HG02840 (cell line): Measurements from ENCODE around the gene GNRHR.
"Not testable (repeated sequence)": the region's sequence is repeated elsewhere in the genome, so short reads cannot be mapped to it uniquely, and the experiment has no call there.

Experiments used
- ATAC-seq: cut with Tn5 transposase; IDR thresholded peaks from one replicate; pipeline ENCODE4 v1.9.1; 2021; ENCODE audit warnings: mild to moderate bottlenecking, moderate library complexity, moderate number of reproducible peaks; ENCODE audit not compliant: unreplicated experiment, low FRiP score

Gene GNRHR, protein sequence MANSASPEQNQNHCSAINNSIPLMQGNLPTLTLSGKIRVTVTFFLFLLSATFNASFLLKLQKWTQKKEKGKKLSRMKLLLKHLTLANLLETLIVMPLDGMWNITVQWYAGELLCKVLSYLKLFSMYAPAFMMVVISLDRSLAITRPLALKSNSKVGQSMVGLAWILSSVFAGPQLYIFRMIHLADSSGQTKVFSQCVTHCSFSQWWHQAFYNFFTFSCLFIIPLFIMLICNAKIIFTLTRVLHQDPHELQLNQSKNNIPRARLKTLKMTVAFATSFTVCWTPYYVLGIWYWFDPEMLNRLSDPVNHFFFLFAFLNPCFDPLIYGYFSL

GRCh38 chr4:67754288-67754687 lies at the start of gene GNRHR:
Gene GNRHR, minus strand, starts transcription at chr4:67754388. Its CDS starts 53 bp downstream, at chr4:67754335.
- no peak for ATAC-seq

GRCh38 chr4:67796810-67797209 lies 42.6 kb upstream of the GNRHR start:
- ATAC-seq = no peak

GRCh38 chr4:67790721-67791120 lies 36.5 kb upstream of the GNRHR start:
- no peak for ATAC-seq

DNA sequence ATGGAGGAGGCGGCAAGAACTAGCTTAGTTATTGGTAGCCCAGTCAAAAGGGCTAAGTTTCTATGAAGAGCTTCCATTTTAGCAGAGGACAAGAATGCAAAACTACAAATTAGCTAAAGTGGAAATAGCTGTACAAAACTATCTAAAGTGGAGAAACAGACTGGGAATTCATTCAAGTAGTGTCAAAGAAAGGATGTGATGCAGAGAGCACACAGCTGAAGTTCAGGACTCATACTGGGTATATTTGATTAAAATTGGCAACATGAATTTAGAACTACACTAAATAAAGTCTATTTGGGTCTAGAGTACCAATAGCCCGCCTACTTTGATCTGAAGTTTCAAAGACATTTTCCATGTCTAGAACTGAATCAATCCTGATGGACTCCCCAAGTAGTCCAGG lies 33.1 kb upstream of the GNRHR start:
- ATAC-seq = no peak

GRCh38 chr4:67785528-67785927 lies 31.3 kb upstream of the GNRHR start:
- ATAC-seq = no peak

DNA sequence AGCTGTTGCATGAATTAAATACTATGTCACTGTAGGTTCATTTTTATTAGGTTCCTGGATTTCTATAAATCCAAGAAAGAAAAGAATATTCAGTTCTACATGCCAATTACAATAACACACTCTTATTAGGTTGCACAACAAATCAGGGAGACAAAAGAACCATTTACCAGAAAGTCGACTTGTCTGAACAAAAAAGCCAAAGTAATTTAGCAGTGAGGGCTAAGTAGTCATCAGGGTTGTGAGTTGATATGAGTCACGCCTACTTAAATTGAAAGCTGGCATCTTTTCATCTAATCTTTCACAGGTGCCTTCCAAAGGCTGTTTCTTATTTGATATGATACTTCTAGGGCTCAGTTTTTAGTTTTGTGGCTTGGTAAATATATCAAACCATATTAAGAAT lies 25.4 kb upstream of the GNRHR start:
- ATAC-seq = no peak

DNA sequence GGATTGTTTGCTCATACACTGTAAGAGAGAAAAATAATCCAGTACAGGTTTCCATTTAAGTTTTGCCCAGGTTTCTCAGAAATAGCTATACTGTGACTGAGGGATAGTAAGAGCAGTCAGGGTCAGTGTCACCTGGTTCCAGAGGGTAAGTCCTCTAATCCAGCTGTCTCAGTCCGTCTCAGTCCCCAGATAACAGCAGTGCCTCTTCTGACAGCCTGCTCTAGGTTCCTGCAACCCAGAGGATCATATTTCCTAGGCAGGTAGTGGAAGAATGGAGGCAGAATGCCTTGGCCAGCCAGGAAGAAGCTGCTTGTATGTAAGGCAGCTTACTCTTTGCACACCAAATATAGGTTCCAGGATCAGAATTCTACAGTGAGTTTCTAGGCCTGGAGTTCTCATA lies 22.6 kb upstream of the GNRHR start:
- ATAC-seq = no peak

DNA sequence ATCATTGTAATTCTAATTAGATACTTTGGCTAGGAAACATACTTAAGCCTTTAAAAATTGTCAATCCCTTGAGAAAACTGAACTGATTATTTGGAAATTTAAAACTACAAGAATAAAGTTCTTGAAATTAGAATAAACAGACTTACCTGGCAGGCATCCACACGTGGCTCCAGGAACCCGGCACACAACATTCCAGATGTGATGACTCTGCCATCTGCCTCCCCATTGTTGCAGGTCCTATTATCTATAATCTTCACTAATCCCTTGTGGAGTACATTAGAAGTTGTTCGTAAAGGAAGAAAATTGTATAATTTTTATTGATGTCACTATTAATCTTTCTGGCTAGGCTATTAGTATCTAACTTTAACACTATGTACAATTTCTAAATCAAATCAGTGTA lies 16.2 kb upstream of the GNRHR start:
- ATAC-seq = no peak

- no peak for ATAC-seq
Observed at GRCh38 chr4:67765928-67766327, 11.7 kb upstream of the GNRHR start.

DNA sequence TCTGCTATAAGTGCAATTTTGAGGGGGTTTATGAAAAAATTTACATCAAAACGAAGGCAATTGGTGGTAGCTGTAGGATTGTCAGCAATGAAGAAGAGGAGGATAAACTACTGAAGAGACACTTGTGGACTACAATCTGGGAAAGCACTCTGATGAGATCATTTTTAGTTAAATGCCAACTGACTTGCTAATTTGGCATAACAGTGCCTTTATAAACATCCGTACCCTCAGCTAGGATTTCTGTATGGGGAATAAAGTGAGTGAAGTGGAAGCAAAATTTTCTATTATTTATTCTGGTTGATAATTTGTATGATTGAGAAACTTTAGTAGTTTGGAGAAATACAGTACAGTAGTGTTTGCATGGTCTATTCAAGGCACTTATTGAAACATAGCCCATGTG lies 11.2 kb upstream of the GNRHR start:
- no peak for ATAC-seq

GRCh38 chr4:67764183-67764582 lies 10.0 kb upstream of the GNRHR start:
- ATAC-seq = no peak

- peak; percentile 94 for ATAC-seq
Observed at GRCh38 chr4:67762086-67762485, 7.9 kb upstream of the GNRHR start.

DNA sequence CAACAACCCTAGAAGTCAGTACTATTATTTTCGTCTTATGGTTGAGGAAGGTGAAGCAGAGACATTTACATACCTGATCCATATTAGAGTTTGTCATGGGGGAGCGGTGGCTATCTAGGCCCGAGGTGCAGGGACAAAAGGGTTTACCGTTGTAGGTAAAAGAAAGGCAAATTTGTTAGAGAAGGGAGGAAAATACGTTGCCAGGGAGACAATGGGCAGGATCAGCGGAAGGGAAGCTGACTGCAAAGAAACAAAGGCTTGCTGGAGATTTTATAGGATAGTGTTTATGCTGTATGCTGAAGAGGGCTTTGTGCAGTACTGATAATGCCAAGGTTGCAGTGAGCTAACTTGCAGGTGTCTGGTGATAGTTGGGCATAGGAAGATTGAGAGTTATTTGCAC lies 2.8 kb upstream of the GNRHR start:
- not testable (repeated sequence) for ATAC-seq

DNA sequence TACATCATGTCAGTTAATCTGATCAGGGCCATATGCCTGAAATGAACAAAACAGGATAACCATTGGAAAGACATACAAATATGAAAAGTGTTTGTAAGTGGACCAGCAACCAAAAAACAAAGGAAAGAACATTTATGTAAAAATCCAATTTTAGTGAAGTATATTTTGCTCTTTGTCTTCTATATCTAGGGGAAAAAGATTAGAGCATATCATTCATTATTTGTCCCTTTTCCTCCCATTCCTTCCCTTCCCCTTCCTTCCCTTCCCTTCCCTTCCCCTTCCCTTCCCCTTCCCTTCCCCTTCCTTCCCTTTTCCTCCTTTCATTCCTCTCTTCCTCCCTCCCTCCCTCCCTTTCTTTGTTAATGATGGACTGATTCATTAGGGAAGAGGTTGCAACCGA lies 1.8 kb upstream of the GNRHR start:
- ATAC-seq = no peak

DNA sequence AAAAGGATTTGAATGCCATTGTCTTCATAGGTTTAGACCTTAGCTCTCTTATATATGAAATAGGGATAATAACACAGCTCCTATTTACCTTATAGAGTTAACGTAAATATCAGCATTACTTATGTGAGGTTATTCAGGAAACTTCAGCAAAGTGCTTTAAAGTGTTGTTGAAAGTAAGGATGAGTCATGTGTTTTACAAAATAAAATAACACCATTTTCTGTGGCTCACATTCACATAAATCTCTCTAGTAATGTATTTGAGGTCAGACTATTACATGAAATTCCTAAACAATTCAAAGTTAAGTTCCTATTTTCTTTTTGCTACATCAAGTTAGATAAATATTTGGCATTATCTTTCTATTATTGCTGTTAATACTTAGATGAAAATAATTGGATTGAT lies 2.9 kb downstream of the GNRHR start:
- no peak for ATAC-seq

- ATAC-seq = no peak
Observed at GRCh38 chr4:67750691-67751090, 3.5 kb downstream of the GNRHR start.

- no peak for ATAC-seq
Observed at GRCh38 chr4:67749286-67749685, 4.9 kb downstream of the GNRHR start.

DNA sequence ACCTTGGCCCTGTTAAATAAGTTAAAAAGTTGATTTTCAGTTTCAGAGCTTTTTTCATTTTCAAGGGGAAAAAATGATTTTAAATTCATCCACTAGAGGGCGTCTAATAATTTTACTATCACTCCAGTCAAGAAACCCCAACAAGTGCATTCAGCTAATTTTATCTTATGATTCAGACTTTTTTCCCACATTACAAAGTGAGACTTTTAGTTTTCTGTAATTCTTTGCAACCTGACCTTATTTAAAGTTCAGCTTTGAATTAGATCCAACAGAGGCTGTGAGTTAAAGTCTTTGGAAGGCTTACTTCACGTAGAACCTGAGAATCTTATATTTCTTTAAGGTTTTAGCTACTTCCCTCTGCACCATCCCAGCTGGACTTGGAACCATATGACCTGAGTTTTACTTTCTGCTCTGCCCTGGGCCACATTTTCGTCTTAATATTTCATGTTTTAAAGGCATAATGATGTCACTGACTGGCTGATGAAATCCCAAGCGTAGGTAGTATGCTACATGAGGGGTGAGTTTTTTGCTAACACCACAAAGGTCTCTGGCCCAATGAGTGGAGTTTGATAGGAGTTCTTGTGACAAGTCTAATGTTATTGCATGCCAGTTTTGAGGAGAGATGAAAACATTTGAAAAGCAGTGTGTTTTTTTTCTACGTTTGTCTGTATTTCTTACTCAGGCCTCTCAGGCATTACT lies 7.2 kb downstream of the GNRHR start:
- ATAC-seq = no peak

- ATAC-seq = no peak
Observed at GRCh38 chr4:67744561-67745283, 9.5 kb downstream of the GNRHR start.

- no peak for ATAC-seq
Observed at GRCh38 chr4:67743194-67743593, 11.0 kb downstream of the GNRHR start.

- ATAC-seq = no peak
Observed at GRCh38 chr4:67736262-67736661, 17.9 kb downstream of the GNRHR start.
